Esophagus squamous epithelium (tissue), 5 donors: ENCODE data around the gene TBC1D1. TPM values are rescaled to one million over a fixed set of nuclear protein-coding genes. Genes with fewer than 3 reads are reported as not detected.

Experiments used
- DNase-seq: peaks from one replicate; lab custom pipeline; 2025; lab: John Stamatoyannopoulos, UW
- H3K27ac ChIP-seq, 4 donors: fragments of 200-600 bp; sonication (generic); one replicate each; pipeline ENCODE4 v1.5.1; 2016 to 2019; ENCODE audit warnings: mild to moderate bottlenecking in 1 of 4
- H3K27me3 ChIP-seq, 4 donors: fragments of 200-600 bp; sonication (generic); 1 replicate in 3 of 4; 2 replicates in 1 of 4; pipeline versions ENCODE4 v1.5.1 to v1.6.0; 2017 to 2021; ENCODE audit warnings: antibody characterized with exemption in 1 of 4
- H3K36me3 ChIP-seq, 3 donors: fragments of 200-600 bp; sonication (generic); one replicate each; pipeline ENCODE4 v1.5.1; 2016 to 2019
- H3K4me1 ChIP-seq, 3 donors: fragments of 200-600 bp; sonication (generic); one replicate each; pipeline ENCODE4 v1.5.1; 2017 to 2019
- H3K4me3 ChIP-seq, 4 donors: fragments of 200-600 bp; sonication (generic); 1 replicate in 3 of 4; 2 replicates in 1 of 4; pipeline ENCODE4 v1.5.1; 2016 to 2019; ENCODE audit warnings: mild to moderate bottlenecking in 2 of 4, moderate library complexity in 1 of 4
- H3K9me3 ChIP-seq, 3 donors: fragments of 200-600 bp; sonication (generic); one replicate each; pipeline ENCODE4 v1.5.1; 2016 to 2019
- POLR2A ChIP-seq, 4 donors: fragments of 450-650 bp; IDR thresholded peaks; one replicate each; pipeline ENCODE4 v1.6.1; 2017; ENCODE audit warnings: antibody characterized with exemption in 4 of 4, mild to moderate bottlenecking in 4 of 4, moderate library complexity in 3 of 4
- WGBS, 2 donors: methylation state at CpG; one replicate each; pipeline ENCODE4 v1.1.5; 2018; 5-methylcytosine and 5-hydroxymethylcytosine counted together
- intact Hi-C: fragments of 100-400 bp; cut with DNase I; formaldehyde crosslinking; loops from one replicate; pipeline ENCODE4 v1.15.0; 2022
- total RNA-seq, 4 donors: library from RNA; depleted of rRNA; stranded (reverse); fragments of >200 nt; gene quantifications; one replicate each; pipeline ENCODE4 v1.1.0, GENCODE V29; 2016
- TF ChIP-seq, protein P1 (sequence below), 6 experiments: fragments of 450-650 bp in 4 of 6; fragments of 200-600 bp in 2 of 6; sonication (generic) in 2 of 6; IDR thresholded peaks; one replicate each; pipeline ENCODE4 v1.5.1; 2016 to 2019; ENCODE audit warnings: antibody characterized with exemption in 6 of 6, mild to moderate bottlenecking in 4 of 6, moderate library complexity in 4 of 6
- donor health status: DM: yes; HTN: yes; CAD: no.

Gene TBC1D1
- total RNA-seq, 4 donors from 2014 or later: 6.9 to 44.6 (median 25.6) TPM

DNA sequence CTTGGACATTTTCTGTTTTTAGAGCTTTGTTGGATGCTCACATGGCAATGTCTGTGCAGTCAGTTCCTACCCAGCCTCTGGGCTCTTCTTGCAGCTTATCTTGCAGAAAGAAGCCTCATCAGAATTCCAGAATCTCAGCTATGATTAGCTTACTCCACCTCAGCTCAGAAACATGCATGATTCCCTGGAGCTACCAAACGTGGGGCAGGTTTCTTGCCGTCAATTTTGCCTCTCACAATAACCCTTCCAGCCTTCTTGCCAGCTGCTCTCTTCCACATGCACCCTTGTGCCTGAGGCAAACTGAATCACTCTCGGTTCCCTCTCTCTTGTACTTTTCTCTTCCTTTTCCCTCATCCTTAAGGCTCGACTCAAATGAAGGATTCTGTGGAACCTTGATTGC lies 210.7 kb downstream of the TBC1D1 start:
- intact Hi-C loops: no loop called here

DNA sequence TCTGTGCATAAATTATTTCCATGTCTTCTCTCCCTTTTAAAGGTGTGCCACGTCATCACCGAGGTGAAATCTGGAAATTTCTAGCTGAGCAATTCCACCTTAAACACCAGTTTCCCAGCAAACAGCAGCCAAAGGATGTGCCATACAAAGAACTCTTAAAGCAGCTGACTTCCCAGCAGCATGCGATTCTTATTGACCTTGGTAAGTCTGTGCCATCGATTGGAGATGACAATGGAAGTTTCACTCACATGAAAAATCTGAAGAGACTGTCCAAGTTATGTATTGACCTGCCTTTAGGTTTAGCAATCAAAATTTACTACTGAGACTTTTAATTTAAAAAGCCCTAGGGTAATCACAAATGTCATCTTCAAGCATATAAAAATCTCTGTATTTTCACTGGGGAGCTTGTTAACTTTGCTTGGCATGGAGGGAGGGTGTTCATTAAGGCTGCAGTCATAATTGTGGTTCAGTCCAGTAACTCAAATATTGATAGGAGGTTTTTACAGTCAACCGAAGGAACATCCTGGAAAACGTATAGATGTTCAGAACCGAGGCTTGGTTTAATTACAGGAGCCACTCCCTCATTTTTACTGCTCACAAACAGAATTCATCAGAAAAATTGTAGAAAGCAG lies 212.2 kb downstream of the TBC1D1 start:
- Histone ChIP-seq H3K27ac (no peak overlapping the region), H3K4me3 (no peak overlapping the region), H3K4me1 (peaks cover 0 to 33% (median 4%) of the 10 kb centered on the region in 3 donors), H3K9me3 (no peaks in the 10 kb centered on the region), H3K27me3 (no peaks in the 10 kb centered on the region), H3K36me3 (peaks cover 0 to 43% (median 0%) of the 10 kb centered on the region in 3 donors)
- no peak for DNase-seq
- no peak for TF ChIP-seq POLR2A (IDR thresholded peaks at IDR 0.05)
- TF ChIP-seq, protein P1, sequence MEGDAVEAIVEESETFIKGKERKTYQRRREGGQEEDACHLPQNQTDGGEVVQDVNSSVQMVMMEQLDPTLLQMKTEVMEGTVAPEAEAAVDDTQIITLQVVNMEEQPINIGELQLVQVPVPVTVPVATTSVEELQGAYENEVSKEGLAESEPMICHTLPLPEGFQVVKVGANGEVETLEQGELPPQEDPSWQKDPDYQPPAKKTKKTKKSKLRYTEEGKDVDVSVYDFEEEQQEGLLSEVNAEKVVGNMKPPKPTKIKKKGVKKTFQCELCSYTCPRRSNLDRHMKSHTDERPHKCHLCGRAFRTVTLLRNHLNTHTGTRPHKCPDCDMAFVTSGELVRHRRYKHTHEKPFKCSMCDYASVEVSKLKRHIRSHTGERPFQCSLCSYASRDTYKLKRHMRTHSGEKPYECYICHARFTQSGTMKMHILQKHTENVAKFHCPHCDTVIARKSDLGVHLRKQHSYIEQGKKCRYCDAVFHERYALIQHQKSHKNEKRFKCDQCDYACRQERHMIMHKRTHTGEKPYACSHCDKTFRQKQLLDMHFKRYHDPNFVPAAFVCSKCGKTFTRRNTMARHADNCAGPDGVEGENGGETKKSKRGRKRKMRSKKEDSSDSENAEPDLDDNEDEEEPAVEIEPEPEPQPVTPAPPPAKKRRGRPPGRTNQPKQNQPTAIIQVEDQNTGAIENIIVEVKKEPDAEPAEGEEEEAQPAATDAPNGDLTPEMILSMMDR (IDR thresholded peaks at IDR 0.05): no peak
- intact Hi-C loops: no loop called here
- 65 to 86% methylated on average over 7 of the region's 7 CpGs for WGBS, 2 donors

More for the DNA sequence above, 210.7 kb downstream of the TBC1D1 start:
- TF ChIP-seq, protein P1 (IDR thresholded peaks at IDR 0.05): no peak
- TF ChIP-seq POLR2A (IDR thresholded peaks at IDR 0.05): no peak
- Histone ChIP-seq H3K4me3 (no peak overlapping the region), H3K27me3 (no peaks in the 10 kb centered on the region), H3K27ac (peak overlapping the region in 1 of 4 donors; percentile 1), H3K4me1 (peaks cover 0 to 33% (median 4%) of the 10 kb centered on the region in 3 donors), H3K36me3 (peaks cover 0 to 50% (median 0%) of the 10 kb centered on the region in 3 donors), H3K9me3 (no peaks in the 10 kb centered on the region)
- WGBS, 2 donors: 38 to 54% methylated on average over 4 of the region's 4 CpGs
- no peak for DNase-seq

DNA sequence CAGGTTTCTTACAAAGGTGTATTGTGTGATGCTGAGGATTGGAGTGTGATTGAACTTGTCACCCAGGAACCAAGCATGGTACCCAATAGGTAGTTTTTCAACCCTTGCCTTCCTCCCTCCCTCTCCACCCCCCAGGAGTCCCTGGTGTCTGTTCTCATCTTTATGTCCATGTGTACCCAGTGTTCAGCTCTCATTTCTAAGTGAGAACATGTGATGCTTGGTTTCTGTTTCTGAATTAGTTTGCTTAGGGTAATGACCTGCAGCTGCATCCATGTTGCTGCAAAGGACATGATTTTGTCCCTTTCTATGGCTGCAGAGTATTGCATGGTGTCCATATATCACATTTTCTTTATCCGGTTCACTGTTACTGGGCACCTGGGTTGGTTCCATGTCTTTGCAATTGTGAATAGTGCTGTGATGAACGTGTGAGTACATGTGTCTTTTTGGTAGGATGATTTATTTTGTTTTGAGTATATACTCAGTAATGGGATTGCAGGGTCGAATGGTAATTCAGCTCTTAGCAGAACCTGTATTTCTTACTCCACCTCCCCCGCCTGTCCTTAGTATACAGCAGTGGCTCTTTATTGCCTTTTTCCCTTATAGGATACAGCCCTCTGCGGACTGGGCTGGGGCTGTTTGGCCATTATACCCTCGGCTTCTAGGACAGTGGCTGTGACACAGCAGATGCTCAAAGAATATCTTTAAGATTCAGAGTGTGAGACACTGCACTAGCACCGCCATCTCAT lies 214.8 kb downstream of the TBC1D1 start:
- no peak for DNase-seq
- H3K4me3 ChIP-seq: no peak overlapping the region
- peaks cover 0 to 38% (median 0%) of the 10 kb centered on the region in 3 donors for H3K36me3 ChIP-seq
- intact Hi-C loops: no loop called here
- no peaks in the 10 kb centered on the region for H3K9me3 ChIP-seq
- H3K27ac ChIP-seq: no peak overlapping the region
- TF ChIP-seq POLR2A (IDR thresholded peaks at IDR 0.05): no peak
- TF ChIP-seq, protein P1 (IDR thresholded peaks at IDR 0.05): no peak
- peaks cover 0 to 19% (median 0%) of the 10 kb centered on the region in 3 donors for H3K4me1 ChIP-seq
- H3K27me3 ChIP-seq: no peaks in the 10 kb centered on the region
- 48 to 68% methylated on average over 5 to 7 of the region's 7 CpGs for WGBS, 2 donors

DNA sequence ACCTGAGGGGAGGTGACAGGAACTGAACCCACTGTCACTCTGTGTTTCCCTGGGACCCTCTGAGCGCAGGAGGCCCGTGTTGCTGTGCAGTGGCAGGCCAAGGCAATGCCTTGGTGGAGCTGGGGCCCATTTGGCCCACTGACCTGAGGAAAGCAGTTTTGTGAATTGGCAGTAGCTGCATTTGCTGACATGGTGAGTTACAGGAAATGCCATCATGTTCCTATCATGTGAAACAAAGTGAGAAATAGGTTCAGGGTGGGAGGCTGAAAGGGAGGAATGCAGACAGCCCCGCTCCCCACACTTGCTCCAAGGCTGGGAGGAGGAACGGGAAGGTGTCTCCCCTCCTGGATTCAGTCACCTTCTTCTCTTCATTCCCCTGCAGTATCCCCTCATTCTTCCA lies 215.4 kb downstream of the TBC1D1 start:
- intact Hi-C loops: no loop called here
- TF ChIP-seq POLR2A (IDR thresholded peaks at IDR 0.05): no peak
- TF ChIP-seq, protein P1 (IDR thresholded peaks at IDR 0.05): no peak
- Histone ChIP-seq H3K36me3 (peaks cover 0 to 38% (median 0%) of the 10 kb centered on the region in 3 donors), H3K4me3 (no peak overlapping the region), H3K27me3 (no peaks in the 10 kb centered on the region), H3K4me1 (peaks cover 0 to 17% (median 0%) of the 10 kb centered on the region in 3 donors), H3K27ac (no peak overlapping the region), H3K9me3 (no peaks in the 10 kb centered on the region)
- WGBS, 2 donors: 85 to 100% methylated on average over 2 to 4 of the region's 4 CpGs
- no peak for DNase-seq
